GM23338 (cell line): ENCODE results near the gene FBLN1. TPM values are rescaled to one million over a fixed set of nuclear protein-coding genes. Genes with fewer than 3 reads are reported as not detected.

Source experiments
- ATAC-seq: fragments of 200-7000 bp; cut with Tn5 transposase; 3 replicates; pipeline ENCODE4 v1.9.1; 2020
- DNase-seq: peaks from one replicate; pipeline ENCODE4 v3.0.0-alpha.2; 2015; ENCODE audit warnings: low spot score
- H2AFZ ChIP-seq: fragments of 200-600 bp; sonication (generic); 2 replicates; pipeline ENCODE4 v1.8.0; 2016; ENCODE audit warnings: antibody characterized with exemption, mild to moderate bottlenecking, moderate library complexity
- H3F3A ChIP-seq: fragments of 200-600 bp; sonication (generic); replicated peaks from 2 replicates; pipeline ENCODE4 v1.8.0; 2017; ENCODE audit warnings: antibody characterized with exemption, mixed run types, low read depth
- H3K27ac ChIP-seq: fragments of 200-600 bp; sonication (generic); 2 replicates; pipeline ENCODE4 v1.6.1; 2016; ENCODE audit warnings: low read depth
- H3K27me3 ChIP-seq: fragments of 200-600 bp; sonication (generic); 2 replicates; pipeline ENCODE4 v1.8.0; 2016; ENCODE audit warnings: mild to moderate bottlenecking, mixed run types, moderate library complexity; ENCODE audit not compliant: insufficient read depth
- H3K36me3 ChIP-seq: fragments of 200-600 bp; sonication (generic); 2 replicates; pipeline ENCODE4 v1.8.0; 2016; ENCODE audit warnings: mild to moderate bottlenecking; ENCODE audit not compliant: insufficient read depth
- H3K4me1 ChIP-seq: fragments of 200-600 bp; sonication (generic); 2 replicates; pipeline ENCODE4 v1.8.0; 2016; ENCODE audit warnings: mild to moderate bottlenecking, moderate library complexity; ENCODE audit not compliant: insufficient read depth
- H3K4me2 ChIP-seq: fragments of 200-600 bp; sonication (generic); 2 replicates; pipeline ENCODE4 v1.7.1; 2017; ENCODE audit warnings: mixed run types
- H3K4me3 ChIP-seq: fragments of 200-600 bp; sonication (generic); 2 replicates; pipeline ENCODE4 v1.6.1; 2016; ENCODE audit warnings: mixed run types
- H3K79me2 ChIP-seq: fragments of 200-600 bp; sonication (generic); replicated peaks from 2 replicates; pipeline ENCODE4 v1.8.0; 2017; ENCODE audit warnings: mild to moderate bottlenecking; ENCODE audit not compliant: insufficient read depth
- H3K9me2 ChIP-seq: fragments of 200-600 bp; sonication (generic); 2 replicates; pipeline ENCODE4 v1.8.0; 2017; ENCODE audit not compliant: insufficient read depth
- H4K20me1 ChIP-seq: fragments of 200-600 bp; sonication (generic); replicated peaks from 2 replicates; pipeline ENCODE4 v1.8.0; 2017; ENCODE audit warnings: mild to moderate bottlenecking; ENCODE audit not compliant: insufficient read depth
- H3K27ac Mint-ChIP-seq: 2 replicates; pipeline ENCODE4 v1.8.0; 2020; ENCODE audit warnings: inconsistent platforms, mild to moderate bottlenecking, moderate library complexity, mixed read lengths
- H3K27me3 Mint-ChIP-seq: 3 replicates; pipeline ENCODE4 v1.8.0; 2022; ENCODE audit warnings: low read depth, mild to moderate bottlenecking, moderate library complexity, mixed read lengths, inconsistent platforms; ENCODE audit not compliant: insufficient read depth, poor library complexity
- H3K36me3 Mint-ChIP-seq: 3 replicates; pipeline ENCODE4 v1.8.0; 2021; ENCODE audit warnings: low read depth, mild to moderate bottlenecking, inconsistent platforms, moderate library complexity, mixed read lengths
- H3K4me1 Mint-ChIP-seq: 3 replicates; pipeline ENCODE4 v1.8.0; 2020; ENCODE audit warnings: mild to moderate bottlenecking, inconsistent platforms, mixed read lengths
- H3K4me3 Mint-ChIP-seq: 3 replicates; pipeline ENCODE4 v1.8.0; 2021; ENCODE audit warnings: moderate library complexity, mild to moderate bottlenecking, inconsistent platforms, mixed read lengths
- H3K9me3 Mint-ChIP-seq: 3 replicates; pipeline ENCODE4 v1.8.0; 2020; ENCODE audit warnings: moderate library complexity, mild to moderate bottlenecking, inconsistent platforms, mixed read lengths
- CREB1 ChIP-seq: fragments of 250-450 bp; sonication (Bioruptor Pico); IDR thresholded peaks from 2 replicates; pipeline ENCODE4 v1.5.0; 2020; ENCODE audit warnings: low read depth, mild to moderate bottlenecking, moderate library complexity
- EZH2 ChIP-seq: fragments of 200-600 bp; sonication (generic); IDR thresholded peaks from one replicate; pipeline ENCODE4 v1.8.0; 2017; ENCODE audit warnings: antibody characterized with exemption, mild to moderate bottlenecking, low read depth; ENCODE audit not compliant: unreplicated experiment
- EZH2phosphoT487 ChIP-seq: fragments of 200-600 bp; sonication (generic); IDR thresholded peaks from one replicate; pipeline ENCODE4 v1.8.1; 2018; ENCODE audit warnings: antibody characterized with exemption; ENCODE audit not compliant: unreplicated experiment
- NANOG ChIP-seq: IDR thresholded peaks from 2 replicates; pipeline ENCODE4 v1.6.1; 2016; ENCODE audit warnings: antibody characterized with exemption, borderline replicate concordance
- POLR2AphosphoS5 ChIP-seq: IDR thresholded peaks from 2 replicates; pipeline ENCODE4 v1.6.1; 2016; ENCODE audit warnings: antibody characterized with exemption, low read depth
- STAT1 ChIP-seq: IDR thresholded peaks from one replicate; pipeline ENCODE4 v1.6.1; 2016; ENCODE audit warnings: antibody characterized with exemption; ENCODE audit not compliant: unreplicated experiment
- ZNF114 ChIP-seq: fragments of 250-450 bp; sonication (Bioruptor Pico); IDR thresholded peaks from 2 replicates; pipeline ENCODE4 v1.5.0; 2020; ENCODE audit warnings: mild to moderate bottlenecking, moderate library complexity
- ZNF331 ChIP-seq: fragments of 250-450 bp; sonication (Bioruptor Pico); IDR thresholded peaks from 2 replicates; pipeline ENCODE4 v1.5.0; 2020; ENCODE audit warnings: low read depth, mild to moderate bottlenecking, moderate library complexity
- polyA plus RNA-seq: library from polyadenylated mRNA; unstranded; fragments of >200 nt; fragmentation: Nextera tagmentation; extraction: Ambion mirVana; gene quantifications from 2 replicates; pipeline ENCODE4 v1.2.1, GENCODE V29; 2016
- total RNA-seq: library from RNA; depleted of rRNA; stranded (reverse); fragments of >200 nt; shearing (Covaris generic); gene quantifications from 2 replicates; pipeline ENCODE4 v1.2.3, GENCODE V29; 2014
- TF ChIP-seq, protein P1 (sequence below): IDR thresholded peaks from 2 replicates; pipeline ENCODE4 v1.6.1; 2016; ENCODE audit warnings: antibody characterized with exemption
- TF ChIP-seq, protein P2 (sequence below): fragments of 250-450 bp; sonication (Bioruptor Pico); IDR thresholded peaks from 2 replicates; pipeline ENCODE4 v1.5.0; 2020; ENCODE audit warnings: mild to moderate bottlenecking, moderate library complexity
- TF ChIP-seq, protein P3 (sequence below): IDR thresholded peaks from one replicate; pipeline ENCODE4 v1.6.1; 2018; ENCODE audit warnings: antibody characterized with exemption; ENCODE audit not compliant: unreplicated experiment

Gene FBLN1
- total and polyA plus RNA-seq, 2 experiments from 2014 or later = 90.1 to 137 TPM

DNA sequence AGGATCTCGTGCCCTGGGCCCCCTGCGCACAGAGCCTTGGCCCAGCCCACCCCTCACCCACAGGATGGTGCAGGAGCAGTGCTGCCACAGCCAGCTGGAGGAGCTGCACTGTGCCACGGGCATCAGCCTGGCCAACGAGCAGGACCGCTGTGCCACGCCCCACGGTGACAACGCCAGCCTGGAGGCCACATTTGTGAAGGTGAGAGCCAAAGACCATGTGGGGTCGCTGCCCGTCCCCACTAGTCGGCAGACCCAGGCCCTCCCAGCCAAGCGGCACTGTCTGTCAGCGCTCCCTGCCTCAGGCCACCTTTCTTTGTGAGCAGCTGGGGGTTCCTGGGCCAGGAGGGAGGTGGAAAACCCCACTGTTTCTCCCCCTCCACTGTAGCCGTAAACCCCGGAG is 22.8 kb downstream of the FBLN1 start (continued):
- no peak for TF ChIP-seq CREB1 (CRISPR knock-in tag)
- TF ChIP-seq, protein P1, sequence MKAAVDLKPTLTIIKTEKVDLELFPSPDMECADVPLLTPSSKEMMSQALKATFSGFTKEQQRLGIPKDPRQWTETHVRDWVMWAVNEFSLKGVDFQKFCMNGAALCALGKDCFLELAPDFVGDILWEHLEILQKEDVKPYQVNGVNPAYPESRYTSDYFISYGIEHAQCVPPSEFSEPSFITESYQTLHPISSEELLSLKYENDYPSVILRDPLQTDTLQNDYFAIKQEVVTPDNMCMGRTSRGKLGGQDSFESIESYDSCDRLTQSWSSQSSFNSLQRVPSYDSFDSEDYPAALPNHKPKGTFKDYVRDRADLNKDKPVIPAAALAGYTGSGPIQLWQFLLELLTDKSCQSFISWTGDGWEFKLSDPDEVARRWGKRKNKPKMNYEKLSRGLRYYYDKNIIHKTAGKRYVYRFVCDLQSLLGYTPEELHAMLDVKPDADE = no peak
- TF ChIP-seq EZH2phosphoT487 = no peak

DNA sequence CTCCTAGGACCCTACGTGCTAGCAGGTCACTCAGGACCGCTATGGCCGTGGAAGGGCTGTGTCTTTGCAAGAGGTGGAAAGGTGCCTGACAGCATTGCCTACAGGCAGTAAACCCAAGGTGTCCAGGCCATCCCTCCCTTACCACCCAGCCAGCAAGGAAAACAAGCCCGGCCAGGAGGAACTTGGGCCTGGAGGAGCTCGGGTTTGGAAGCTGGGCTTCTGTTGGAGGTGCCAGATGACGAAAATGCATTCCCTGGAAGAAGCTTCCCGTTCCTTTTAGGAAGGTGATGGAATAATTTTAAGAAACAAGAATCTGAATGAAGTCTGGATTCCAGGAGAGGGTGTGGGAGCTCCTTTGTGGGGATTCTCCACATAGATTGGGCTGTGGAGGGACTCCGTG is 23.6 kb downstream of the FBLN1 start:
- no peaks in the 10 kb centered on the region for H3K27me3 ChIP-seq
- no peaks in the 10 kb centered on the region for H3K4me1 ChIP-seq
- no peak overlapping the region for H3K4me2 ChIP-seq
- no peak overlapping the region for H2AFZ ChIP-seq
- Mint-ChIP-seq H3K36me3 (peaks cover 56% of the 10 kb centered on the region), H3K4me1 (no peaks in the 10 kb centered on the region; the same call in 2 of the 3 replicates), H3K27me3 (no peaks in the 10 kb centered on the region), H3K4me3 (no peak overlapping the region), H3K27ac (no peak overlapping the region), H3K9me3 (no peaks in the 10 kb centered on the region)
- no peak overlapping the region for H3K4me3 ChIP-seq
- ATAC-seq (no peak), DNase-seq (no peak)
- H3K9me2 ChIP-seq = no peaks in the 10 kb centered on the region
- no peaks in the 10 kb centered on the region; the same call in none of the 2 replicates for H4K20me1 ChIP-seq
- no peaks in the 10 kb centered on the region; the same call in 1 of the 2 replicates for H3K36me3 ChIP-seq
- no peak overlapping the region for H3K27ac ChIP-seq
- H3F3A ChIP-seq = no peaks in the 10 kb centered on the region
- H3K79me2 ChIP-seq = no peaks in the 10 kb centered on the region
- TF ChIP-seq CREB1 (CRISPR knock-in tag) (no peak), POLR2AphosphoS5 (no peak), ZNF331 (CRISPR knock-in tag) (no peak), ZNF114 (CRISPR knock-in tag) (no peak), EZH2 (no peak), EZH2phosphoT487 (no peak), STAT1 (no peak), NANOG (no peak)
- TF ChIP-seq, protein P1 = no peak
- TF ChIP-seq, protein P2, sequence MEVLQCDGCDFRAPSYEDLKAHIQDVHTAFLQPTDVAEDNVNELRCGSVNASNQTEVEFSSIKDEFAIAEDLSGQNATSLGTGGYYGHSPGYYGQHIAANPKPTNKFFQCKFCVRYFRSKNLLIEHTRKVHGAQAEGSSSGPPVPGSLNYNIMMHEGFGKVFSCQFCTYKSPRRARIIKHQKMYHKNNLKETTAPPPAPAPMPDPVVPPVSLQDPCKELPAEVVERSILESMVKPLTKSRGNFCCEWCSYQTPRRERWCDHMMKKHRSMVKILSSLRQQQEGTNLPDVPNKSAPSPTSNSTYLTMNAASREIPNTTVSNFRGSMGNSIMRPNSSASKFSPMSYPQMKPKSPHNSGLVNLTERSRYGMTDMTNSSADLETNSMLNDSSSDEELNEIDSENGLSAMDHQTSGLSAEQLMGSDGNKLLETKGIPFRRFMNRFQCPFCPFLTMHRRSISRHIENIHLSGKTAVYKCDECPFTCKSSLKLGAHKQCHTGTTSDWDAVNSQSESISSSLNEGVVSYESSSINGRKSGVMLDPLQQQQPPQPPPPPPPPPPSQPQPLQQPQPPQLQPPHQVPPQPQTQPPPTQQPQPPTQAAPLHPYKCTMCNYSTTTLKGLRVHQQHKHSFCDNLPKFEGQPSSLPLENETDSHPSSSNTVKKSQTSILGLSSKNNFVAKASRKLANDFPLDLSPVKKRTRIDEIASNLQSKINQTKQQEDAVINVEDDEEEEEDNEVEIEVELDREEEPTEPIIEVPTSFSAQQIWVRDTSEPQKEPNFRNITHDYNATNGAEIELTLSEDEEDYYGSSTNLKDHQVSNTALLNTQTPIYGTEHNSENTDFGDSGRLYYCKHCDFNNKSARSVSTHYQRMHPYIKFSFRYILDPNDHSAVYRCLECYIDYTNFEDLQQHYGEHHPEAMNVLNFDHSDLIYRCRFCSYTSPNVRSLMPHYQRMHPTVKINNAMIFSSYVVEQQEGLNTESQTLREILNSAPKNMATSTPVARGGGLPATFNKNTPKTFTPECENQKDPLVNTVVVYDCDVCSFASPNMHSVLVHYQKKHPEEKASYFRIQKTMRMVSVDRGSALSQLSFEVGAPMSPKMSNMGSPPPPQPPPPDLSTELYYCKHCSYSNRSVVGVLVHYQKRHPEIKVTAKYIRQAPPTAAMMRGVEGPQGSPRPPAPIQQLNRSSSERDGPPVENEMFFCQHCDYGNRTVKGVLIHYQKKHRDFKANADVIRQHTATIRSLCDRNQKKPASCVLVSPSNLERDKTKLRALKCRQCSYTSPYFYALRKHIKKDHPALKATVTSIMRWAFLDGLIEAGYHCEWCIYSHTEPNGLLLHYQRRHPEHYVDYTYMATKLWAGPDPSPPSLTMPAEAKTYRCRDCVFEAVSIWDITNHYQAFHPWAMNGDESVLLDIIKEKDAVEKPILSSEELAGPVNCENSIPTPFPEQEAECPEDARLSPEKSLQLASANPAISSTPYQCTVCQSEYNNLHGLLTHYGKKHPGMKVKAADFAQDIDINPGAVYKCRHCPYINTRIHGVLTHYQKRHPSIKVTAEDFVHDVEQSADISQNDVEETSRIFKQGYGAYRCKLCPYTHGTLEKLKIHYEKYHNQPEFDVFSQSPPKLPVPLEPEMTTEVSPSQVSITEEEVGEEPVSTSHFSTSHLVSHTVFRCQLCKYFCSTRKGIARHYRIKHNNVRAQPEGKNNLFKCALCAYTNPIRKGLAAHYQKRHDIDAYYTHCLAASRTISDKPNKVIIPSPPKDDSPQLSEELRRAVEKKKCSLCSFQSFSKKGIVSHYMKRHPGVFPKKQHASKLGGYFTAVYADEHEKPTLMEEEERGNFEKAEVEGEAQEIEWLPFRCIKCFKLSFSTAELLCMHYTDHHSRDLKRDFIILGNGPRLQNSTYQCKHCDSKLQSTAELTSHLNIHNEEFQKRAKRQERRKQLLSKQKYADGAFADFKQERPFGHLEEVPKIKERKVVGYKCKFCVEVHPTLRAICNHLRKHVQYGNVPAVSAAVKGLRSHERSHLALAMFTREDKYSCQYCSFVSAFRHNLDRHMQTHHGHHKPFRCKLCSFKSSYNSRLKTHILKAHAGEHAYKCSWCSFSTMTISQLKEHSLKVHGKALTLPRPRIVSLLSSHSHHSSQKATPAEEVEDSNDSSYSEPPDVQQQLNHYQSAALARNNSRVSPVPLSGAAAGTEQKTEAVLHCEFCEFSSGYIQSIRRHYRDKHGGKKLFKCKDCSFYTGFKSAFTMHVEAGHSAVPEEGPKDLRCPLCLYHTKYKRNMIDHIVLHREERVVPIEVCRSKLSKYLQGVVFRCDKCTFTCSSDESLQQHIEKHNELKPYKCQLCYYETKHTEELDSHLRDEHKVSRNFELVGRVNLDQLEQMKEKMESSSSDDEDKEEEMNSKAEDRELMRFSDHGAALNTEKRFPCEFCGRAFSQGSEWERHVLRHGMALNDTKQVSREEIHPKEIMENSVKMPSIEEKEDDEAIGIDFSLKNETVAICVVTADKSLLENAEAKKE = no peak
- TF ChIP-seq, protein P3, sequence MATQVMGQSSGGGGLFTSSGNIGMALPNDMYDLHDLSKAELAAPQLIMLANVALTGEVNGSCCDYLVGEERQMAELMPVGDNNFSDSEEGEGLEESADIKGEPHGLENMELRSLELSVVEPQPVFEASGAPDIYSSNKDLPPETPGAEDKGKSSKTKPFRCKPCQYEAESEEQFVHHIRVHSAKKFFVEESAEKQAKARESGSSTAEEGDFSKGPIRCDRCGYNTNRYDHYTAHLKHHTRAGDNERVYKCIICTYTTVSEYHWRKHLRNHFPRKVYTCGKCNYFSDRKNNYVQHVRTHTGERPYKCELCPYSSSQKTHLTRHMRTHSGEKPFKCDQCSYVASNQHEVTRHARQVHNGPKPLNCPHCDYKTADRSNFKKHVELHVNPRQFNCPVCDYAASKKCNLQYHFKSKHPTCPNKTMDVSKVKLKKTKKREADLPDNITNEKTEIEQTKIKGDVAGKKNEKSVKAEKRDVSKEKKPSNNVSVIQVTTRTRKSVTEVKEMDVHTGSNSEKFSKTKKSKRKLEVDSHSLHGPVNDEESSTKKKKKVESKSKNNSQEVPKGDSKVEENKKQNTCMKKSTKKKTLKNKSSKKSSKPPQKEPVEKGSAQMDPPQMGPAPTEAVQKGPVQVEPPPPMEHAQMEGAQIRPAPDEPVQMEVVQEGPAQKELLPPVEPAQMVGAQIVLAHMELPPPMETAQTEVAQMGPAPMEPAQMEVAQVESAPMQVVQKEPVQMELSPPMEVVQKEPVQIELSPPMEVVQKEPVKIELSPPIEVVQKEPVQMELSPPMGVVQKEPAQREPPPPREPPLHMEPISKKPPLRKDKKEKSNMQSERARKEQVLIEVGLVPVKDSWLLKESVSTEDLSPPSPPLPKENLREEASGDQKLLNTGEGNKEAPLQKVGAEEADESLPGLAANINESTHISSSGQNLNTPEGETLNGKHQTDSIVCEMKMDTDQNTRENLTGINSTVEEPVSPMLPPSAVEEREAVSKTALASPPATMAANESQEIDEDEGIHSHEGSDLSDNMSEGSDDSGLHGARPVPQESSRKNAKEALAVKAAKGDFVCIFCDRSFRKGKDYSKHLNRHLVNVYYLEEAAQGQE = no peak
